ENCODE measurements around the gene COL2A1.

Gene COL2A1

GRCh38 chr12:47973870-47974269, 30.4 kb downstream of the COL2A1 start:
- no peak overlapping the region for H3K27ac ChIP-seq (ENCODE audit: low read length)
- TF ChIP-seq EZH2phosphoT487 (IDR thresholded peaks at IDR 0.05; ENCODE audit: low read depth) (no peak), CTCF (IDR thresholded peaks at IDR 0.05; ENCODE audit: low read depth, low read length) (no peak)
- peaks cover 7% of the 10 kb centered on the region for H3K36me3 ChIP-seq (replicated peaks; ENCODE audit: low read depth, low read length)
- H3K4me3 ChIP-seq (ENCODE audit: low read length), result no peak overlapping the region
- no peak overlapping the region for H3K4me2 ChIP-seq (ENCODE audit: low read length)
- no peaks in the 10 kb centered on the region for H3K4me1 ChIP-seq (ENCODE audit: low read length)
- no peaks in the 10 kb centered on the region for H4K20me1 ChIP-seq (ENCODE audit: insufficient read depth, low read length)
- no peaks in the 10 kb centered on the region for H3K9me3 ChIP-seq (ENCODE audit: insufficient read depth, low read length)
- no peak overlapping the region for H3K9ac ChIP-seq (ENCODE audit: low read length)
- no peak overlapping the region for H2AFZ ChIP-seq (ENCODE audit: low read depth, low read length)
- H3K79me2 ChIP-seq (ENCODE audit: low read length), result no peaks in the 10 kb centered on the region
- no peaks in the 10 kb centered on the region for H3K27me3 ChIP-seq (ENCODE audit: low read depth, low read length)

- Histone ChIP-seq H3K9me3 (ENCODE audit: insufficient read depth, low read length) (no peaks in the 10 kb centered on the region), H4K20me1 (ENCODE audit: insufficient read depth, low read length) (no peaks in the 10 kb centered on the region), H3K4me1 (ENCODE audit: low read length) (no peaks in the 10 kb centered on the region), H3K36me3 (replicated peaks; ENCODE audit: low read depth, low read length) (peaks cover 13% of the 10 kb centered on the region), H3K4me3 (ENCODE audit: low read length) (no peak overlapping the region), H3K27ac (ENCODE audit: low read length) (no peak overlapping the region), H2AFZ (ENCODE audit: low read depth, low read length) (no peak overlapping the region), H3K79me2 (ENCODE audit: low read length) (no peaks in the 10 kb centered on the region), H3K27me3 (ENCODE audit: low read depth, low read length) (no peaks in the 10 kb centered on the region), H3K4me2 (ENCODE audit: low read length) (no peak overlapping the region), H3K9ac (ENCODE audit: low read length) (no peak overlapping the region)
- TF ChIP-seq CTCF (IDR thresholded peaks at IDR 0.05; ENCODE audit: low read depth, low read length) (no peak), EZH2phosphoT487 (IDR thresholded peaks at IDR 0.05; ENCODE audit: low read depth) (no peak)
These were observed 31.4 kb downstream of the COL2A1 start for GRCh38 chr12:47972895-47973294.

GRCh38 chr12:47970843-47971242, 33.4 kb downstream of the COL2A1 start:
- Histone ChIP-seq H3K9ac (ENCODE audit: low read length) (no peak overlapping the region), H3K27ac (ENCODE audit: low read length) (no peak overlapping the region), H3K36me3 (replicated peaks; ENCODE audit: low read depth, low read length) (peaks cover 30% of the 10 kb centered on the region), H3K27me3 (ENCODE audit: low read depth, low read length) (no peaks in the 10 kb centered on the region), H3K4me3 (ENCODE audit: low read length) (no peak overlapping the region), H2AFZ (ENCODE audit: low read depth, low read length) (no peak overlapping the region), H3K9me3 (ENCODE audit: insufficient read depth, low read length) (no peaks in the 10 kb centered on the region), H4K20me1 (ENCODE audit: insufficient read depth, low read length) (no peaks in the 10 kb centered on the region), H3K4me1 (ENCODE audit: low read length) (no peaks in the 10 kb centered on the region), H3K79me2 (ENCODE audit: low read length) (no peaks in the 10 kb centered on the region), H3K4me2 (ENCODE audit: low read length) (no peak overlapping the region)
- TF ChIP-seq CTCF (IDR thresholded peaks at IDR 0.05; ENCODE audit: low read depth, low read length) (no peak), EZH2phosphoT487 (IDR thresholded peaks at IDR 0.05; ENCODE audit: low read depth) (no peak)

GRCh38 chr12:47969845-47970244, 34.4 kb downstream of the COL2A1 start:
- no peak overlapping the region for H2AFZ ChIP-seq (ENCODE audit: low read depth, low read length)
- H3K4me3 ChIP-seq (ENCODE audit: low read length), result no peak overlapping the region
- no peaks in the 10 kb centered on the region for H4K20me1 ChIP-seq (ENCODE audit: insufficient read depth, low read length)
- no peak overlapping the region for H3K27ac ChIP-seq (ENCODE audit: low read length)
- H3K9me3 ChIP-seq (ENCODE audit: insufficient read depth, low read length), result no peaks in the 10 kb centered on the region
- no peaks in the 10 kb centered on the region for H3K27me3 ChIP-seq (ENCODE audit: low read depth, low read length)
- TF ChIP-seq CTCF (IDR thresholded peaks at IDR 0.05; ENCODE audit: low read depth, low read length), result no peak
- H3K4me1 ChIP-seq (ENCODE audit: low read length), result no peaks in the 10 kb centered on the region
- no peak overlapping the region for H3K9ac ChIP-seq (ENCODE audit: low read length)
- H3K4me2 ChIP-seq (ENCODE audit: low read length), result no peak overlapping the region
- no peaks in the 10 kb centered on the region for H3K79me2 ChIP-seq (ENCODE audit: low read length)
- peaks cover 38% of the 10 kb centered on the region for H3K36me3 ChIP-seq (replicated peaks; ENCODE audit: low read depth, low read length)
